H1 (cell line): ENCODE results near the gene COL21A1. TPM values are rescaled to one million over a fixed set of nuclear protein-coding genes. Genes with fewer than 3 reads are reported as not detected.

ENCODE experiments used
- SAP30 ChIP-seq: fragments of 300-600 bp; sonication (generic); IDR thresholded peaks from 2 replicates; pipeline ENCODE4 v1.7.1; 2012; ENCODE audit warnings: low read length, moderate library complexity, mild to moderate bottlenecking, inconsistent platforms; ENCODE audit not compliant: insufficient read depth, insufficient replicate concordance
- YY1 ChIP-seq: IDR thresholded peaks from 2 replicates; pipeline ENCODE4 v1.6.1; 2011; ENCODE audit warnings: low read depth, mild to moderate bottlenecking, low read length
- polyA plus RNA-seq, 7 experiments: library from polyadenylated mRNA; depleted of rRNA in 3 of 7; stranded (reverse) in 5 of 7; unstranded in 2 of 7; fragments of >200 nt in 5 of 7; fragments of 200-250 nt in 2 of 7; gene quantifications; 1 replicate in 5 of 7; 2 replicates in 1 of 7; 4 replicates in 1 of 7; pipeline versions ENCODE4 v1.2.1 to v1.2.3, GENCODE V29; 2011 to 2013; ENCODE audit warnings: missing spikeins in 2 of 7, mixed read lengths in 2 of 7
- total RNA-seq: library from RNA; stranded (reverse); fragmentation: NEBNext Ultra II Directional; extraction: Animal tissue kit (Norgen Biotek cat#: 25700); gene quantifications from 2 replicates; pipeline ENCODE4 v1.2.1, GENCODE V29; 2021

Gene COL21A1
- total and polyA plus RNA-seq, 2 of the 8 experiments (the other 6 are each of a cell fraction or from before 2014, with no cell fraction given), result 1.6 to 3.4 TPM

GRCh38 chr6:56187686-56188085 lies 59.7 kb downstream of the COL21A1 start (continued):
- TF ChIP-seq SAP30, result no peak
- no peak for TF ChIP-seq YY1
